ENCODE data around the gene GPATCH2L.

- no peak for TF ChIP-seq CTCF (CRISPR knock-in tag; IDR thresholded peaks at IDR 0.05)
- TF ChIP-seq BATF2 (CRISPR knock-in tag; IDR thresholded peaks at IDR 0.05): no peak
- TF ChIP-seq E2F5 (CRISPR knock-in tag; conservative IDR thresholded peaks at IDR 0.05): no peak
- no peak for TF ChIP-seq TIGD3 (CRISPR knock-in tag; IDR thresholded peaks at IDR 0.05; ENCODE audit: borderline replicate concordance)
- TF ChIP-seq NFYC (CRISPR knock-in tag; IDR thresholded peaks at IDR 0.05): no peak
- TF ChIP-seq NFIC (IDR thresholded peaks at IDR 0.05; ENCODE audit: low read length): no peak
- no peak for TF ChIP-seq ZGPAT (CRISPR knock-in tag; IDR thresholded peaks at IDR 0.05)
- TF ChIP-seq TCF7 (IDR thresholded peaks at IDR 0.05; ENCODE audit: low read depth): no peak
- TF ChIP-seq BHLHE40 (IDR thresholded peaks at IDR 0.05; ENCODE audit: low read length): no peak
- TF ChIP-seq HINFP (CRISPR knock-in tag; IDR thresholded peaks at IDR 0.05; ENCODE audit: low read depth): no peak
These were observed 15.1 kb upstream of the GPATCH2L start for GRCh38 chr14:76136476-76137110.
